NCI-H345 treated with DMSO at 0.1 percent for 48 hours (cell line): ENCODE data around the gene TESMIN.

ENCODE experiments used
- DNase-seq: peaks from one replicate; lab custom pipeline; 2025; ENCODE audit not compliant: unreplicated experiment; lab: John Stamatoyannopoulos, UW

TESMIN gene

DNA sequence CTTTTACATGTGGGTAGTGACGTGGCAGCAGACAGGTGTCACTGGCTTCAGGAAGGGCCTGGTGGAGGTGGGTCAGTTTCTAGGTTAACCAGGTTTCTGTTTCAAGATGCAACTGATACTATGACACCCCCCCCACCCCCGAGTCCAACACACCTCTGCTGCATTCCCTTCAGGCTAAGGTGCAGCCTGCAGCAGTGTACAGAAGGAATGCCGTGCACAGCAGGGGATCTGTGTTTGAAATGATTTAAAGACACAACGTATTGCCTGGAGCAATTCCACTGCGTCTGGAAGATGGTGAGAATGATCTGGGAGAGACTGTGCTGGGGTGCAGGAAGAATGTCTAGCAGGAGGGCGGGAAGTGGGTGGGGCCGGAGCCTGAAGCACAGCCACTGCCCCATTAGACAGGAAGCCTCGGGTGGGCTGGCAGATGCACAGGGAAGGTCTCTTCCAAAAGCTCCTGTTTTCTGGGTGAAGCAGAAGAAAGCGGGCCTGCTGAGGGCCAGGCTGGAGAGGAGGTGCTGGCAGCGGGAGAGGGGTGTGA lies 11.9 kb upstream of the TESMIN start:
- DNase-seq = no peak

DNA sequence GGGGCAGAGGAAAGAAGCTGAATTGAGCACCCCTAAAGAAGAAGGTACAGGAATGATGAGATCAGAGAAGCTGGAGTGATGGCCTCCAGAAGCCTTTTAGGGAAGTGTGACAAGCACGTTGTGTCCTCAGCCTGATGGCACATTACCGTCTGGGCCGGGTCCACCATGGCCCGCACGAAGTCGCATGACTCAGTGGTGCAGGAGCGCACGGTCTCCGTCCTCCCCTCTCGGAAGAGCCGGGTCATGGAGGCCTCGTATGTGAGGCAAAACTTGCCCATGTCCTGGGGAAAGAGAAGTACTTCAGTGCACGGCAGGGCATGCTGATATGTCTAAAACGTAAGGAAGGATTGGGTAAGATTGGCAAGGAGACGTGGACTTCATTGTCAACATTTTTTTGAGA lies 11.2 kb upstream of the TESMIN start:
- no peak for DNase-seq

DNA sequence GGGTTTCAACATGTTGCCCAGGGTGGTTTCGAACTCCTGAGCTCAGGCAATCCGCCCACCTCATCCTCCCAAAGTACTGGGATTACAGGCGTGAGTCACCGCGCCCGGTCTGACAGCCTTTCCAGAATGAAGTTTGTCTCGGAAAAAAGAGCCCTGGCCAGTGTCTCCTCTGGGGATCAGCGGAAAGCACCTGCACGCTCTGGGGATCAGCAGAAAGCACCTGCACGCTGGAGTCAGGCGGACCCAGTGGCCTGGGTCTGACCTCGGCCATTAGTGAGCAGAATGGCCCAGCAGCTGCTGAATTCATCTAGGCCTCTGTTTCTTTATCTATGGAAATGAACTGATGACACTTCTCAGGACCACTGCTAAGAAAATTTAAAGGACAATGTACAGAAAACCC lies 10.5 kb upstream of the TESMIN start:
- no peak for DNase-seq

DNA sequence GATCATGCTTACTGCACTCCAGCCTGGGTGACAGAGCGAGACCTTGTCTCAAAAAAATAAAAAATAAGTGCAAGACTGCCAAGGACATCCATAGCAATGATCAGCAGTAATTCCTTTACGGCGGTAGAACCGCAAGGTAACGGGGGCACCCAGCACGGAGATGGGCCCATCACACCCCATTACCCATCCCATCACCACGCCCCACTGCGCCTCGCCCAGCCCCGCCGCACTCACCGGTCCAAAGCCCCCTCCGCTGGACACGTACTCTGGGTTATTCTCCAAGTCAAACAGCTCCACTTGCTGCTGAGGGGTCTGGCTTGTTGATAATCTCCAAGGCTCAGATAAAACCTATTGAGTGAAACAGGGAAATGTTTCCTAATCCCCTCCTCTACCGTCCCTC lies 8.7 kb upstream of the TESMIN start:
- DNase-seq = no peak

DNA sequence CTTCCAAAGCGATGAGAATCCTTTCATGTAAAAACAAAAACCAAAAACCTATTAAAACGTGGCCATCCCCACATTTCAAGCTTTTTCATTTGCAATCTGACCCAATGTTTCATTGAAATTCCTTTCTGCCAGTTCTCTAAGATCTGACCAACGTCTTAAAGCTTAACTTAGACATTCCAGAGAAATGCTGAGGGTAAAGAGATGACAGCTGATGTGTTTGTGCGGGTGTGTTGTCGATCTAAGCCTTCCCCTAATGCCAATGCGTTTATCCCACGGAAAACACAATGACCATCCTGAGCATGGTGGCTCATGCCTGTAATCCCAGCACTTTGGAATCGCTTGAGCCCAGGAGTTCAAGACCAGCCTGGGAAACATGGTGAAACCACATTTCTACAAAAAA lies 6.4 kb upstream of the TESMIN start:
- no peak for DNase-seq

DNA sequence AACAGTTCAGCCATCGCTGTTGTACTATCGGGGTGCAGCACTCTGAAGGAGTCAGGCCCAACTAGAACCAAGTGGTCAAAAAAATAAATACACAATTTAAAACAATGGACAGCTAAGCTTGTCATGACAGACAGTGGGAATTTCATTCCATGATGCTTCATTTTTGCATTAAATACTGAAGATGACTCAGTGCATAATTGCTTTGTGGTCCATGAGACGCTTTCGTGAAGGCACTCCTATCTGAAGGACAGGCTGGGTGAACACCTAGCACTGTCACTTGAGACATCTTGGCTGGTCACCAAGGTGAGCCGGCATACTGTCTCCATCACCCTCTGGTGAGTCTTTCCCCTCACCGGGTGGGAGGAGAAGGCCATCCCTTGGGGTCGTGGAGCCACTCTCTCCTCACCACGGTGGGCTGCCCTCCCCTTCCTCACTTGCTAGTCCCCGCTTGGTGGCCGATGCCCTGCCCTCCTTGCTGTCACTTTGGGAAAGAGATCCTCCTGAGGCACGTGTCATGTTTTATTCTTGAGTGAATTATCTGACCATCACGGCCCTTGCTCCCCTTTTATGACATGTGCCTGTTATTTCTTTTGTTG lies 4.9 kb upstream of the TESMIN start:
- DNase-seq = no peak

DNA sequence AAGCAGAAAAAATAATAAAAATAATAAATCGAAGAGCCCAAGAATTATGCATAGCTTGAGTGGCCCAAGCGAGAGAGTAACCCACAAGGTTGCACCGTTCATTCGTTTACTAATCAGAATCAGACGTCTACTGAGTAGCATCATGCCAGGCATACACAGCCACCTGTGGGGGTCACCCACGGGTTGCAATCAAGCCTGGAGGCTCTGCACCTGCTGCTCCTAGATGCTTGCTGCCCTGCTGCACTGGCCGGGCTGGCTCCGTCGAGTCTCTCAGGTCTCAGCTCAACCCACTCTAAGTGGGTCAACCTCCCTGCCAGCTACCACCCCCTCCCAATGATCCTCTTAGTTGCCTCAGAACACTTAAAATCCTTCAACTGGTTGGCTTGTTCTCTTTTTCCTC lies 2.0 kb upstream of the TESMIN start:
- no peak for DNase-seq

DNA sequence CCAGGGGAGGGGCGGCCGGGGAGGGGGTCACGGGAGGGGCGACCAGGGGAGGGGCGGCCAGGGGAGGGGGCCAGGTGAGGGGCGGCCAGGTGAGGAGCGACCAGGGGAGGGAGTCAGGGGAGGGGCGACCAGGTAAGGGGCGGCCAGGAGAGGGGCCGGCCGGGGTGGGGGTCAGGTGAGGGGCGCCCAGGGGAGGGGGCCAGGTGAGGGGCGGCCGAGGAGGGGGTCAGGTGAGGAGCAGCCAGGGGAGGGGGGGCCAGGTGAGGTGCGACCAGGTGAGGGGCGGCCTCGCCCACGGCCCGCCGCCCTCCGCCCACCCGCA lies 355 bp downstream of the TESMIN start:
- no peak for DNase-seq

DNA sequence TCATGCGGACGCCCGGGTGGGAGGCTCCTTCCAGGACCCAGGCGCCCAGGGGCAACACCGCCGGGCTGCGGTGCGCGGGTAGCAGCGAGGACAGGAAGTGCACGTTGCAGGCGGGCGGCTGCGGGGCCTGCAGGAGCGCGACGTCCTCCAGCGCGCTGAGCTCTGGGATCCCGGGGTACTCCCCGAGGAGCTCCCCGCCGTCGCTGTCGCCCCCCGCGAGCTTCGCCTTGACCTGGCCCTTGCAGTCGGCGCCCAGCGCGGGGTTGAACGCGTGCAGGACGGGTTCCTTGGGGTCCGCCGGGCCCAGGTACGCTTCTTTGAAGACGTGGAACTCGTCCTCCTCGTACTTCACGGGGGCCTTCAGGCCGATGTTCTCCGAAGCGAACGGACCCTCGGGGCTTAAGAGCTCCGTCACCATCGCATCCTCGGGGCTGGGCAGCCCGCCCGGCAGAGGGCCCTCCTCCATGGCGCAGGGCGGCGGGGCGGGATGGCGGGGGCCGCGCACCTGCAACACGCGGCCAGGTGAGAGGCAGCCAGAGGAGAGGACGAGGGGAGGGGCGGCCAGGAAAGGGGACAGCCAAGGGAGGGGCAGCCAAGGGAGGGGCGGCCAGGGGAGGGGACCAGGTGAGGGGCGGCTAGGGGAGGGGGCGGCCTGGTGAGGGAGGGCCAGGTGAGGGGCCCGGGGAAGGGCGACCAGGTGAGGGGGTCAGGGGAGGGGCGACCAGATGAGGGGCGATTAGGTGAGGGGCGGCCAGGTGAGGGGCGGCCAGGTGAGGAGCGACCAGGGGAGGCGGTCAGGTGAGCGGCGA lies 921 bp downstream of the TESMIN start:
- no peak for DNase-seq

DNA sequence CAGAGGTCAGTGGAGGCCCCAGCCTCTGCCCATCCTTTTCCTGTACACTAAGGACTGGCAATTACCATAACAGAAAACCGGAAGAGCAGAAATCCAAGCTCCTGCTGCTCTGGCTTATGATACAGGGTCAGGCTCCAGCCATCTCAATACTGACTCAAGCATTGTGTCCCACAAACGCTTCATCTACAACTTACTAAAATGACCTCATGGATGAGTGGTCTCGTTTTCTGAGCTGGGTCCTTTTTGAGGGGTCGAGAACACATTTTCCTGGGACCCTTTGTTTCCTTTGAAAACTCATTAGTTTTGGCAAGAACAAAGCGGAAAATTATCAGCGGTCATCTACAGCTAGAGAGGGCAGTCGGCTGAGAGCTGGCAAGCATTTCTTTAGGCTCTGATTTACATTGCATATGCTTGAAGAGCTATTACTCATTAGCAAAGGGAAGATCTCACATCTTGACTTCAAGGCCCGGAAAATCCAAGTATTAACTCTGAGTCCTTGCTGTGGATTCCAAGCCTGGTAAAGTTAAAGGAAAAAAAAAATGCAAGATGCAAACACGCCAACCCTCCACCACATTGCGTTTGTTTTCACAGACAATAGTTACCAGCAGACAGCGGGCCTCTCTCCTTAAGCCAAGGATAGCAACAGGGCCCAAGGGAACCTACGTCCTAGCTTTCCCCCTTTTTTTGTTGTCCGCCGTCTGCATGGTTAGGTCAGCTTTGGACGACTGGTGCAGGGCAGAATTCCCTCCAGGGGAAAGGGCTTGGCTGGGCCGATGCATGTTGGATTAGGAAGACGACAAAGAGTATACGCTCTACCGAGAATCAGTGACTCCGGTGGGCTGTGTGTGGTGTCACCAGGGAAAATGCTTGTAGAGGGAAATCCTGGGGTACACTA lies 1.8 kb downstream of the TESMIN start:
- no peak for DNase-seq

DNA sequence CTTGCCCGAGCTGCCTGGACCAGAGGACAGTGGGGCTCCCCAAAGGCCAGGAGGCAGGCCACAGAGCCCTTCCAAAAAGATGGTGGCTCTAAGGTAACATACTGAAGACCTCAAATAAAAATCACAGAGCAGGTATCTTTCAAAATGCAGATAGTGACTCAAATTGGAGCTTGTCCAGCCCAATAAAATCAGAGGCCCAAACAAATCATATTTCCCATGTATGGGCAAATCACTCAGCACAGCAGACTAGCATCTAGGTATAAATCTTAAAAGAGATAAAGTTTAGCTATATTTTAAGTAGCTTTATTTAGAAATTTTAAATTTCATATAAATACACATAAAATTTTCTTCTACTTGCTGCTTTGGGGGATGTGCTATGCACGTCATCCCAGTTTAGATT lies 3.3 kb downstream of the TESMIN start:
- DNase-seq = no peak

DNA sequence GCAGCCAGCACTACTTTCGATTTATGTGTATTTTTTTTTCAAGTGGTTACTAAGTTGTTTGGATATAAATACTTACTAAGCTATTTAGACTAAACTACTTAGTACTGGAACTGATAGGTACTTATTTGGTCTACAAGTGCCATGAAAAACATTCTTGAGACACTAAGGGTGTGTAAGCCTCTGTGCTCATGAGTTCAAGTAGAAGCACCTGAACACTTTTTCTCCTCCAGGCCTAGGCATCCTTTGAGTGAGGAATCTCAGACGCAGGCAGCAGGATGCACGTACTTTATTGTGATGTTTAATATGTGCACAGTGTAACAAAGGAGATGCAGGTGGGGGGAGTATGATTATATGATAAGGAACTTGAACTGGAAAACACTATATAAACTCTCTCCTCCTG lies 7.8 kb downstream of the TESMIN start:
- no peak for DNase-seq

DNA sequence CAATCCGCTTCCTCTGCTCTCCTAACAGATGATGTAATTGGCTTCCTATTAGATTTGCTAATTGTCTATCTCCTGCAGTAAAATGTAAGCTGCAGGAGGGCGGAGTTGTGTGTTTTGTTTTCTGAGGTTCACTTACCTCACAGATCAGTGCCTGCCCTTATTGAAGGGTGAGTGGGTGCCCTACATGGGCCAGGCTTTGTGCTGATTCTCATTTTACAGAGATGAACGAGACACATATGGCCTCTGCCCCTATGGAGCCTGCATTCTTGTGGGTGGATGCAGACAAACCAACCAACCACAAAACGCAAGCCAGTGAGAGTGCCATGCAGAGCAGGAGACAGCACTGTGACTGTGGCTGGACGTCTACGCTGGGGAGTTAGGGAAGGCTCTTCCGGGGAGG lies 9.9 kb downstream of the TESMIN start:
- DNase-seq = no peak

DNA sequence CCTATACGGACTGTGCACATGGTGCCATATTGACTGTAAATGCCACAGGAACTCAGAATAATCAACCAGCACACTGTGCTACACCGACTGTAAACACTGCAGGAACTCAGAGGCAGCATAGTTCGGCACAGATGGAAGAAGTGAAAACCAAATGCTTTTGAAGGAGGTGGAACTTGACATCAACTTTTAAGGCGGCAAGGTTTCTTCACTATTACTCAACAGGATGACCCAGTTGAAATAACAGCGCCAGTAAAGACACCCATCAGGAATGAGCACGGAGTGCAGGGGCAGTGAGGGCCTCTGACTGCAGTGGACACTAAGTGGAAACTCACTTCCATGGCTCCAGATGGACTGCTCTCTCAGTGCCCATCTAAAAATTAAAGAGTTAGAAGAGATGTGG lies 15.7 kb downstream of the TESMIN start:
- DNase-seq = no peak

DNA sequence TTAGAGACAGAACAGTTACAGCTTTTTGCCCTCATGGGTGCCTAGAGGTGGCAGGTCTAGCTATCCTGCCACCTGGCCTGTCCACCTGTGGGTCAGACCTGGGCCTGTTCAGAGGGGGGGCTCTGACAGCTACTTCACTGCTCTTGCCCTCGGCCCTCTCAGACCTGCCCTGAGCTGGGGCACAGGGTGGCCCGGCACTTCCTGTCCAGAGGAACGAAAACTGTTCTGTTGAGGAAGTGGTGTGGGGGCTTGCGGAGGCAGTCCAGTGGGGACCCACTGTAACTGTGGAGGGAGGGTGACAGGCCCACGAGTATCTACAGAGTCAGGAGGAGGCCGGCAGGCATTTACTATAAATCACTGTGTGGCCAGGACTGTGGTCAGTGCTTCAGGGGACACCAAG lies 16.2 kb downstream of the TESMIN start:
- DNase-seq = no peak

DNA sequence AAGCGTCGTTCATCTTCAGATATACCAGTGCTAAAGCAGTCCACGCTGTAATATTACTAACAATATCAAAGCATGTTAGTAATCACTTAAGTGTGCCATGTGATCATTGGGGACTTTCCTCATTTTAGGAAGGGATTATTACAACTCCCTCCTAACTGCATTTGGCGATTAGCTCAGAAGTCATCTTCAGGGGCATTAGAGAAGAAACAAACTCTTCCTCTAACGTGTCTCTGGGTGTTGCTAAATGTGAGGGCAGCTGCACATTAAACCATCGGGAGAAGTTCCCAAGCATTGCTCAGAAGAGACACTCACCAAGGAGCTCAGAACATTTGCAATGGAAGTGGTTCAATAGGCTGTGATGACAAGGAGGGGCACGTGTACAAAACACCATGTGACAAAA lies 17.2 kb downstream of the TESMIN start:
- no peak for DNase-seq

DNA sequence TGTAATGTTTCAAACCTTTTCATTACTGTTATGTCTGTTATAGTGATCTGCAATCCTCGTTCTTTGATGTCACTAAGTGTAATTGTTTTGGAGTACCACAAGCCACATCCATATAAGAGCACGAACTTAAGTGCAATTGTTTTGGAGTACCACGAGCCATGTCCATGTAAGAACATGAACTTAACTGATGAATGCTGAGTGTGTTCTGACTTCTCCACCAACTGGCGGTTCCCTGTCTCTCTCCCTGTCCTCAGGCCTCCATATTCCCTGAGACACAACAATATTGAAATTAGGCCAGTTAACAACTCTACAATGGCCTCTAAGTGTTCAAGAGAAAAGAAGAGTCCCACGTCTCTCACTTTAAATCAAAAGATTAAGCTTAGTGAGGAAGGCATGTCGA lies 23.5 kb downstream of the TESMIN start:
- DNase-seq = no peak

DNA sequence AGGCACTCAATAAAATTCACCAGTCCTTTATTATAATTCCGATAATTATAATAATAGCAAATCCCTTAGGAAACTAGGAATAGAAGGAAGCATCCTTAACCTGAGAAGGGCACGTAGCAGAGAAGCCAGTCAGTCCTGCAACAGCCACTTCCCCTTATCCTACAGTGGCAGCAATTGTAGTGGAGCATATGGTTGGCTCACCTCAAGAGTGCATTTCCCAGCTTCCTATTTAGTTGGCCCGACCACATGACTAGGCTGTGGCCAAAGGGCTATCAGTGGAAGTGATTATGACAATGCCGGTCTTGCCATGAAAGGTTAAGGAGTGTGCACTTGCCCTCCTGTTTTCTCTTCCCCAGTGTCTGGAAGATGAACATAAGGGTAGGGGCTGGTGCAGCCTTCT lies 27.0 kb downstream of the TESMIN start:
- no peak for DNase-seq

DNA sequence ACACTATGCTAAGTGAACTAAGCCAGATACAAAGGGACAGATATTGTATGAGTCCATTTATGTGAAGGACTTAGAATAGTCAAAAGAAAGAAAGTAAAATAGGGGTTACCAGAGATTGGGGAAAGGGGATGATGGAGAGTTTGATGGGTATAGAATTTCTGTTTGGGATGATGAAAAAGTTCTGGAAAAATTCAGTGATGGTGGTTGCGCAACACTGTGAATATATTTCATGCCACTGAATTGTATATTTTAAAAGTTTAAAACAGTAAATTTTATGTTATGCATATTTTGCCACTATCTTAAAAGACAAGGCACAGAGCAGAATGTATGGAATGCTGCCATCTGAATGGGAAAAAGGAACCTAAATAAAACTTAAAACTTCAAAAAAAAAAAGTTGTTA lies 29.2 kb downstream of the TESMIN start:
- no peak for DNase-seq

DNA sequence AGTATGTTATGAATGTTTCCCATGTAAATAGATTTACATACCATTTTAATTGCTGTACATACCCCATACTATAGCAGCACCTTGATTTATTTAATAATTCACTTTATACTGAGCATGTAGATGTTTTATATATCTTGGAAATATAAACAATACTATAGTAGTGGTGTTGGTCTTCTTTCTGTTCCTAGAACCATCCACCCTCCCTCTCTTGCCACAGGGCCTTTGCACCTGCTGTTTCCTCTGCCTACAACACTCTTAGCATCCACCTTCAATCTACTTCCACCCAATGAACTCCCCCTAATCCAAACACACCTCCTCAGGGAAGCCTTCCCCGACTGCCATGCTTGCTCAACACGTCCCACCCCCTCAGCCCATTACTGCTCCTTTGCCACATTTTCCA lies 30.2 kb downstream of the TESMIN start:
- DNase-seq = no peak

DNA sequence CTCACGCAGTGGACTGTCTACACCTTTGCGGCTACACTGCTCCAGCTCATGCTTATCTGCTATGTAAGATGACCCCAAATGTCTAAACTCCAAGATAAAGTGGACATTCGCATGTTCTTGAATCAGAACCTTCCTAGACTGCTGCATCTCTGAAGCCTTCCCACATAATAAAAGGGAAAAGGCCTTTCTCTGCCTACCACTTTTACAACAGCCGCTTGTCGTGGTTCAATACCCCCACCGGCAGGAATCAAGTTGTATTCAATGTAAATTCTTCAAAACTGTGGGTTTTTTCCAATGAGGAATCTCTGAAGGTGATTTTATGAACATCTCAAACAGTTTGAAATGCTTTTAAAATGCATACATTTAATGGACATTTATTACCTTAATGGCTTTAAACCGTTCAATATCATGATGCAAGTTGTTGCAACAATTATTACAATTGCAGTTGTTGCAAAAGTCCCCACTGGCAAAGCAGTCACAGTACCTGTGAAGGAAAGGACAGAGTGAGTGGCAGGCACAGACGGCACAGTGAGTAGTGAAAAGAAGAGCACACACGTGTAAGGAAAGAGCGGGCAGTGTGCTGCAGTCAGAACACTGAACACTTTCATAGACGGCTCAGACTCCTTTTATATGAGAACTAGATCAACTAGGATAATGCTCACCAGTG lies 35.7 kb downstream of the TESMIN start:
- no peak for DNase-seq
